H1 (cell line): Measurements from ENCODE around the gene TXLNA. TPM values are rescaled to one million over a fixed set of nuclear protein-coding genes. Genes with fewer than 3 reads are reported as not detected.
A peak's percentile ranks its signal among the peaks of the same experiment; 100 is the strongest.

Source experiments
- CTCF ChIA-PET: fragments of 300-600 bp; sonication (Branson Sonifier 250); formaldehyde crosslinking; loops from one replicate; lab custom pipeline; 2021; ENCODE audit not compliant: partially characterized antibody; lab: Charles Lee
- POLR2A ChIA-PET: fragments of 300-600 bp; sonication (Branson Sonifier 250); formaldehyde crosslinking; loops from one replicate; lab custom pipeline; 2021; ENCODE audit warnings: inconsistent platforms; ENCODE audit not compliant: partially characterized antibody; lab: Charles Lee
- DNase-seq, 2 experiments: peaks; one replicate each; pipeline versions ENCODE4 v3.0.0 to v3.0.0-alpha.2; 2010 to 2022; ENCODE audit warnings: low spot score in 2 of 2, low read depth in 1 of 2, mixed read lengths in 1 of 2
- FAIRE-seq: peaks from 2 replicates; lab custom pipeline; 2011; peaks lifted over from hg19 to GRCh38; lab: Jason Lieb, UNC
- H2AFZ ChIP-seq: 2 replicates; pipeline ENCODE4 v1.8.1; 2012; ENCODE audit warnings: low read length, inconsistent platforms
- H2AK5ac ChIP-seq: 2 replicates; pipeline ENCODE4 v1.6.1; 2013; ENCODE audit warnings: low read depth, low read length
- H2BK120ac ChIP-seq: replicated peaks from 2 replicates; pipeline ENCODE3; 2013; ENCODE audit warnings: low read depth, low read length, inconsistent platforms
- H2BK12ac ChIP-seq: 2 replicates; pipeline ENCODE4 v1.6.1; 2013; ENCODE audit warnings: low read depth, low read length
- H2BK15ac ChIP-seq: 2 replicates; pipeline ENCODE4 v1.6.1; 2013; ENCODE audit warnings: low read length
- H2BK20ac ChIP-seq: 2 replicates; pipeline ENCODE4 v1.6.1; 2013; ENCODE audit warnings: low read length
- H2BK5ac ChIP-seq: 2 replicates; pipeline ENCODE4 v1.6.1; 2013; ENCODE audit warnings: low read depth, low read length
- H3K14ac ChIP-seq: 2 replicates; pipeline ENCODE4 v1.6.1; 2013; ENCODE audit warnings: inconsistent platforms; ENCODE audit not compliant: insufficient read length
- H3K18ac ChIP-seq: 2 replicates; pipeline ENCODE4 v1.6.1; 2013; ENCODE audit warnings: low read length; ENCODE audit errors: extremely low read depth
- H3K23ac ChIP-seq: 2 replicates; pipeline ENCODE4 v1.6.1; 2013; ENCODE audit warnings: inconsistent platforms; ENCODE audit not compliant: insufficient read length
- H3K23me2 ChIP-seq: 2 replicates; pipeline ENCODE4 v1.6.1; 2013; ENCODE audit warnings: low read depth, low read length
- H3K27ac ChIP-seq: 2 replicates; pipeline ENCODE4 v1.6.1; 2011; ENCODE audit warnings: low read depth, low read length, inconsistent platforms
- H3K27me3 ChIP-seq, 4 experiments: replicated peaks in 1 of 4; 1 replicate in 1 of 4; 2 replicates in 3 of 4; pipeline versions ENCODE4 v1.6.1 to v1.8.1; 2011 to 2013; ENCODE audit warnings: low read length in 3 of 4, mild to moderate bottlenecking in 3 of 4, inconsistent platforms in 2 of 4, mixed read lengths in 2 of 4, moderate library complexity in 1 of 4; ENCODE audit not compliant: control insufficient read depth in 3 of 4, insufficient read depth in 3 of 4; ENCODE audit errors: extremely low read depth in 1 of 4
- H3K36me3 ChIP-seq, 4 experiments: 2 replicates each; pipeline versions ENCODE4 v1.6.1 to v1.8.1; 2011 to 2013; ENCODE audit warnings: mild to moderate bottlenecking in 4 of 4, low read length in 3 of 4, moderate library complexity in 2 of 4, control low read depth in 1 of 4, inconsistent platforms in 1 of 4; ENCODE audit not compliant: insufficient read depth in 4 of 4, control insufficient read depth in 2 of 4
- H3K4ac ChIP-seq: replicated peaks from 2 replicates; pipeline ENCODE3; 2013; ENCODE audit warnings: low read length, low read depth, mixed read lengths, inconsistent platforms; ENCODE audit not compliant: insufficient read length
- H3K4me1 ChIP-seq, 4 experiments: replicated peaks in 1 of 4; 1 replicate in 1 of 4; 2 replicates in 3 of 4; pipeline versions ENCODE4 v1.6.1 to v1.8.1; 2011 to 2013; ENCODE audit warnings: low read length in 3 of 4, inconsistent platforms in 2 of 4, mixed read lengths in 1 of 4; ENCODE audit not compliant: insufficient read depth in 4 of 4, control insufficient read depth in 3 of 4
- H3K4me2 ChIP-seq, 2 experiments: 2 replicates each; pipeline versions ENCODE4 v1.6.1 to v1.8.1; 2011 to 2013; ENCODE audit warnings: low read depth in 2 of 2, low read length in 2 of 2, control low read depth in 1 of 2, inconsistent platforms in 1 of 2, mild to moderate bottlenecking in 1 of 2; ENCODE audit not compliant: insufficient read depth in 1 of 2
- H3K4me3 ChIP-seq, 4 experiments: fragments of 200-600, 300-600 bp in 1 of 4; sonication (generic), shearing (Covaris generic), sonication (Bioruptor Twin) in 1 of 4; 2 replicates each; pipeline versions ENCODE4 v1.5.1 to v1.8.1; 2011 to 2016; ENCODE audit warnings: low read length in 4 of 4, low read depth in 3 of 4, control low read depth in 2 of 4, inconsistent platforms in 2 of 4, mild to moderate bottlenecking in 2 of 4, mixed read lengths in 1 of 4, moderate library complexity in 1 of 4; ENCODE audit not compliant: insufficient read depth in 2 of 4; ENCODE audit errors: extremely low read depth in 1 of 4
- H3K56ac ChIP-seq: replicated peaks from 2 replicates; pipeline ENCODE3; 2013; ENCODE audit warnings: low read depth, mild to moderate bottlenecking, mixed read lengths, low read length, inconsistent platforms; ENCODE audit not compliant: insufficient read length
- H3K79me1 ChIP-seq: 2 replicates; pipeline ENCODE4 v1.6.1; 2013; ENCODE audit warnings: low read depth, low read length, control low read depth
- H3K79me2 ChIP-seq, 2 experiments: 2 replicates each; pipeline versions ENCODE4 v1.6.1 to v1.8.1; 2012 to 2013; ENCODE audit warnings: low read length in 2 of 2, mild to moderate bottlenecking in 2 of 2, inconsistent platforms in 1 of 2; ENCODE audit not compliant: insufficient read depth in 2 of 2, control insufficient read depth in 1 of 2
- H3K9ac ChIP-seq, 4 experiments: replicated peaks in 1 of 4; 1 replicate in 1 of 4; 2 replicates in 3 of 4; pipeline versions ENCODE4 v1.6.1 to v1.8.1; 2011 to 2013; ENCODE audit warnings: low read depth in 3 of 4, low read length in 3 of 4, control low read depth in 2 of 4, mild to moderate bottlenecking in 2 of 4, moderate library complexity in 2 of 4, inconsistent platforms in 1 of 4; ENCODE audit errors: extremely low read depth in 1 of 4
- H3K9me3 ChIP-seq, 2 experiments: 2 replicates each; pipeline versions ENCODE4 v1.6.1 to v1.8.1; 2012 to 2013; ENCODE audit warnings: mild to moderate bottlenecking in 2 of 2, moderate library complexity in 2 of 2, control low read depth in 1 of 2, inconsistent platforms in 1 of 2, low read depth in 1 of 2, low read length in 1 of 2, mixed read lengths in 1 of 2; ENCODE audit not compliant: insufficient read depth in 2 of 2
- H4K20me1 ChIP-seq, 2 experiments: replicated peaks in 1 of 2; 2 replicates each; pipeline versions ENCODE3 to v1.8.1; 2011 to 2013; ENCODE audit warnings: inconsistent platforms in 2 of 2, low read length in 2 of 2, mild to moderate bottlenecking in 1 of 2; ENCODE audit not compliant: insufficient read depth in 2 of 2, control insufficient read depth in 1 of 2
- H4K5ac ChIP-seq: 2 replicates; pipeline ENCODE4 v1.6.1; 2013; ENCODE audit warnings: low read length, low read depth, mixed read lengths, inconsistent platforms; ENCODE audit not compliant: insufficient read length
- H4K8ac ChIP-seq: 2 replicates; pipeline ENCODE4 v1.8.0; 2013; ENCODE audit warnings: mild to moderate bottlenecking, moderate library complexity, low read length, inconsistent platforms; ENCODE audit not compliant: insufficient read depth; ENCODE audit errors: extremely low read depth
- H4K91ac ChIP-seq: replicated peaks from 2 replicates; pipeline ENCODE3; 2013; ENCODE audit warnings: low read length, mixed read lengths, inconsistent platforms; ENCODE audit not compliant: insufficient read length
- POLR2AphosphoS5 ChIP-seq: IDR thresholded peaks from 2 replicates; pipeline ENCODE4 v1.6.1; 2011; ENCODE audit warnings: low read depth, low read length
- RAD21 ChIP-seq, 2 experiments: IDR thresholded peaks in 1 of 2; conservative IDR thresholded peaks in 1 of 2; 2 replicates each; pipeline ENCODE4 v1.6.1; 2011; ENCODE audit warnings: low read depth in 2 of 2, low read length in 2 of 2, improper control_type of control experiment in 1 of 2, inconsistent platforms in 1 of 2, mild to moderate bottlenecking in 1 of 2, moderate library complexity in 1 of 2
- WGBS, 2 experiments: shearing (Covaris generic) in 1 of 2; methylation state at CpG; one replicate each; pipeline versions ENCODE4 v1.1.6 to v1.1.7; 2013 to 2015; ENCODE audit warnings: low lambda C conversion rate in 2 of 2, mixed read lengths in 2 of 2, inconsistent platforms in 1 of 2, low coverage in 1 of 2, missing lambda C conversion rate in 1 of 2; ENCODE audit not compliant: insufficient replicate concordance in 2 of 2, insufficient coverage in 1 of 2, insufficient read length in 1 of 2; ENCODE audit errors: extremely low coverage in 1 of 2, missing lambda C conversion rate in 1 of 2; 5-methylcytosine and 5-hydroxymethylcytosine counted together
- polyA plus RNA-seq, 7 experiments: library from polyadenylated mRNA; depleted of rRNA in 3 of 7; stranded (reverse) in 5 of 7; unstranded in 2 of 7; fragments of >200 nt in 5 of 7; fragments of 200-250 nt in 2 of 7; gene quantifications; 1 replicate in 5 of 7; 2 replicates in 1 of 7; 4 replicates in 1 of 7; pipeline versions ENCODE4 v1.2.1 to v1.2.3, GENCODE V29; 2011 to 2013; ENCODE audit warnings: missing spikeins in 2 of 7, mixed read lengths in 2 of 7
- total RNA-seq: library from RNA; stranded (reverse); fragmentation: NEBNext Ultra II Directional; extraction: Animal tissue kit (Norgen Biotek cat#: 25700); gene quantifications from 2 replicates; pipeline ENCODE4 v1.2.1, GENCODE V29; 2021

TXLNA gene
- total and polyA plus RNA-seq, 2 of the 8 experiments (the other 6 are each of a cell fraction or from before 2014, with no cell fraction given): 31.3 to 46.9 TPM

- no peak overlapping the region for H2AFZ ChIP-seq
- H3K4me3 ChIP-seq: no peak overlapping the region
- H3K27ac ChIP-seq: no peak overlapping the region
- H3K79me1 ChIP-seq: peaks cover 2% of the 10 kb centered on the region; the same call in 1 of the 2 replicates
- peaks cover 0 to 8% of the 10 kb centered on the region in 2 experiments for H4K20me1 ChIP-seq
- H2BK15ac ChIP-seq: no peak overlapping the region
- WGBS, 2 experiments: 94% methylated on average over 7 of the region's 7 CpGs; no CpG with 5 or more reads in 1 of the 2 experiments
- ChIA-PET POLR2A (interaction anchor here (1.1 to 9.1 kb wide), 8 partner anchors 9 to 102 kb away, joined by 5 to 73 read pairs (median 12); partner anchors contain the start of gene MARCKSL1), CTCF (interaction anchor here (0.6 to 6.8 kb wide), 6 partner anchors 12 to 546 kb away, joined by 3 to 38 read pairs (median 4); partner anchors contain the start of gene FAM167B)
- H3K23me2 ChIP-seq: peaks cover 6% of the 10 kb centered on the region
- DNase-seq: no peak
- no peak overlapping the region for H3K56ac ChIP-seq
- H3K18ac ChIP-seq: no peak overlapping the region
- H2BK20ac ChIP-seq: no peak overlapping the region
- no peaks in the 10 kb centered on the region for H3K79me2 ChIP-seq
- no peak overlapping the region for H2AK5ac ChIP-seq
- no peak overlapping the region for H3K23ac ChIP-seq
- H3K27me3 ChIP-seq: no peaks in the 10 kb centered on the region
- peak in 1 of 2 experiments; percentile 23; a peak in 1 of 4 replicates for TF ChIP-seq RAD21 (IDR thresholded peaks at IDR 0.05 in 1 of 2, conservative IDR thresholded peaks at IDR 0.05 in 1 of 2; ENCODE audit: low read depth in 2 of 2, low read length in 2 of 2)
- no peak for TF ChIP-seq POLR2AphosphoS5
- no peaks in the 10 kb centered on the region for H3K9me3 ChIP-seq
- peaks cover 8 to 34% (median 24%) of the 10 kb centered on the region in 4 experiments; a peak in 7 of 8 replicates for H3K36me3 ChIP-seq
- no peak overlapping the region for H3K9ac ChIP-seq
- FAIRE-seq: no peak
- no peak overlapping the region for H4K8ac ChIP-seq
- H3K4me1 ChIP-seq: peaks cover 0 to 2% (median 0%) of the 10 kb centered on the region in 4 experiments; a peak in 1 of 7 replicates
- H4K91ac ChIP-seq: no peak overlapping the region
- no peak overlapping the region for H2BK120ac ChIP-seq
- no peak overlapping the region for H3K4me2 ChIP-seq
- H3K4ac ChIP-seq: no peak overlapping the region
- no peak overlapping the region for H2BK5ac ChIP-seq
- H3K14ac ChIP-seq: no peak overlapping the region
- H2BK12ac ChIP-seq: no peak overlapping the region
- no peak overlapping the region for H4K5ac ChIP-seq
Measured at GRCh38 chr1:32234792-32235191, 55.3 kb downstream of the TXLNA start.
